Umbilical cord (tissue), 2 donors: ENCODE measurements around the gene STPG3. TPM values are rescaled to one million over a fixed set of nuclear protein-coding genes. Genes with fewer than 3 reads are reported as not detected.

Experiments used
- DNase-seq: peaks from one replicate; pipeline ENCODE4 v3.0.0-alpha.2; 2015; ENCODE audit warnings: low spot score
- total RNA-seq: library from RNA; depleted of rRNA; stranded (reverse); fragments of >200 nt; gene quantifications from one replicate; pipeline ENCODE4 v1.2.3, GENCODE V29; 2014; ENCODE audit warnings: low replicate concordance; ENCODE audit not compliant: insufficient read depth

The STPG3 gene
- total RNA-seq, 1 donor from 2014 or later, result 1.9 TPM

DNA sequence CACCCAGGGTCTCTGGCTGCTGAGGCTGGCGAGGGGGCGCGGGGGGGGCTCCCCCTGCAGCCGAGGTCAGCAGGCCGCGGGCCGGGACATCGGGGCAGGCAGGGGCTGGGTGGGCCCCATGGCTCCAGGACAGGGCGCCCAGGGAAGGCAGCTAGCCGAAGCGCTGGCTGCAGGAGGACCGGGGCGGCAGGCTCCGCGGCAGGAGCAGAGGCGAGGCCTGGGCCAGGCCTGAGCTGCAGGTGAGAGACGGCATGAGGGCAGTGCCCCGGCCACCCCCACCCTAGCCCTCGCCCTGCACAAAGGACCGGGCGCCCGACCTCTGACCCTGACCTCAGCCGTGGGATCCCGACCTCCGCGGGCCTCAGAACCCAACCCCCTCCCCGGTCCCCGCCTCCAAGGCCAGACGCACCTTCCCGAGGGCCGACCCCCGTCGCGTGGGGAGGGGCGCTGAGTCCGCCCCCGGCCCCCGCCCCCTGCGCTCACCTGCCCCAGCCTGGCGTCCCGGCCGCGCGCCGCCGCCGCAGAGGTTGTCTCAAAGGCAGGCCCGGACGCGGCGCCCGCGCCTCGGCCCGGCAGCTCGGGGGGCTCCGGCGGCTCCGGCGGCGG lies 29.5 kb upstream of the STPG3 start:
- DNase-seq, result no peak

DNA sequence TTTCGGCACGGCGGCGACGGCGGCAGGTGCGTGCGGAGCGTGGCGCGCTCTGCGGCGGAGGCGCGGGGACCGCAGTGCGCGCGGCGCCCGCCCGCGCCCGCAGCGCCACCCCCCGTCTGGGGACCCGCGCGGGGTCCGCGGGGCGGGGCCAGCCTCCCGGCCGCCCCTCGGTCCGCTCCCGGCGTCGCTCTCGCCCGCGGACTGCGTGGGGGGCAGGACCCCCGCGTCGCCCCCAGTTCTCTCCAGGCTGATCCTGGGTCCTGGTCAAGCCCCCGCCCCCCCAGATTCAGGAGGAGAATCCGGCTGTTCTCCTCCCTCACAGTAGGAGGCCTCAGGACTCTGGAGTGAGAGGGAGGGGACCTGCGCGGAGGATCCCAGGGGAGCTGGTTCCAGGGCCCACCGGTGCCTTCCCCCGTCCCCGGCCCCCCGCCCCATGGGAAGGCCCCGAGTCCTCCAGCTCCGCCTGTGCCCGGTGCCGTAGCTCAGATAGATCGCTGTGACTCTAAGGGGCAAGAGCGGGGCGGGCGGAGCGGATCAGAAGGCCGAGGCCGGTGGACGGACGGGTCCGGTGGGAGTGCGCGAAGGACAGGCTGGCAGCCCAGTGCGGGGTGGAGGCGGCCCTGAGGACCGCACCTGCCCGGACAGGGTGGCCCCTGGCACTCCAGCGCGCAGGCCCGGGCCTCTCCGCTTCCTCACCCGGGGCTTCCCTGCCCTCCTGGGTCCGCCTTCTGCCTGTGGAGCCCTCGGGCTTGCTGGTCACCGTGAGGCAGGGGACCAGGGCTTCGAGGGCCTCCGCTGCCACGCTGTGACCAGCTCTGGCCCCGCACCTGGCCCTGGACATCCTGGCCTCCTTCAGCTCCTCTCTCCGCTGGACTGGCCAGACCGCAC lies 28.7 kb upstream of the STPG3 start, which contains the start of gene RNF208:
Gene RNF208, minus strand, starts transcription at position 51 of the 888 bp plus-strand sequence. CDS start 1,028 bp downstream, outside the sequence.
- no peak for DNase-seq

DNA sequence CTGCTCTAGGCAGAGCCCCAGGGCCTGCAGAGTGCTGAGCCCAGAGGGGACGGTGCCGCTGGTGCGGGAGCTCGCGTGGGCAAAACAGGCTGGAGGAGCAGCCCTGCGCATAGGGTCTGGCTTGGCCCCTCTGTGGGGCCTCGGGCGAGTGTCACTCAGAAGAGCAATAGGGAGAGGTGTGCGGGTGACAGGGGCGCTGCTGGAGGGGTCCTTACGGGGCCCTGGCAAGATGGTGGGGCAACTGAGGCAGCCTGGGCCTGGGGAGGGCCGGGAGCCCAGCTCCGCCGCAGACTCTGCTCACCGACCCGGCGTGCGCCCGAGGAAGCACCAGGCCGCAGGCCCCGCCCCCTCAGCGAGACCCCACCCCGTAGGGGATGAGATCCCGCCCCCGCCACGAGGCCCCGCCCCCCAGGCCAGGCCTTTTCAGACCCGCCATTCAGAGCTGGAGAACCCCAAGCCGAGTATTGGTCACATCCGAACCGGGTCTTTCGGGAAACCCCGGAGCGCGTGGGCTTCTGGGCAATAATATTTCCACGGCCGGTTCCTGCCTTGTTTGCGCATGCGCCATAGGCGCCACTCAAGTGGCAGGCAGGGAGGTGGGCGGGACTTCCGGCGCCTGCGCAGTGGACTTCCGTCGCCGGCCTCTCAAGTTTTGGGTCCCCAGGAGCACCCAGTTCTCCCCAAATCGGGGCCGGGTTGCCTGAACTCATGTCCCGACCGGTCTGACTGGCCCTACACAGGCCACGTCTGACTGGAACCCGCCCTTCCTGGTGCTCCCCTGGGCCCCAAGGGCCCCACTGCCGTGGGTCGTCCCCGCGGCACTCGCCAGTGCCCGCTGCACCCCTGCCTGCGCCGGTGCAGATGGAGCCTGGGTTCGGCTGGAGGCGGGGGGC lies 27.8 kb upstream of the STPG3 start:
- peak; percentile 98 for DNase-seq

GRCh38 chr9:137224830-137225694 lies 26.0 kb upstream of the STPG3 start, which contains the start of gene CYSRT1:
TSS of gene CYSRT1 (plus strand) at chr9:137225174. CDS start at chr9:137225622, 448 bp downstream.
- no peak for DNase-seq

DNA sequence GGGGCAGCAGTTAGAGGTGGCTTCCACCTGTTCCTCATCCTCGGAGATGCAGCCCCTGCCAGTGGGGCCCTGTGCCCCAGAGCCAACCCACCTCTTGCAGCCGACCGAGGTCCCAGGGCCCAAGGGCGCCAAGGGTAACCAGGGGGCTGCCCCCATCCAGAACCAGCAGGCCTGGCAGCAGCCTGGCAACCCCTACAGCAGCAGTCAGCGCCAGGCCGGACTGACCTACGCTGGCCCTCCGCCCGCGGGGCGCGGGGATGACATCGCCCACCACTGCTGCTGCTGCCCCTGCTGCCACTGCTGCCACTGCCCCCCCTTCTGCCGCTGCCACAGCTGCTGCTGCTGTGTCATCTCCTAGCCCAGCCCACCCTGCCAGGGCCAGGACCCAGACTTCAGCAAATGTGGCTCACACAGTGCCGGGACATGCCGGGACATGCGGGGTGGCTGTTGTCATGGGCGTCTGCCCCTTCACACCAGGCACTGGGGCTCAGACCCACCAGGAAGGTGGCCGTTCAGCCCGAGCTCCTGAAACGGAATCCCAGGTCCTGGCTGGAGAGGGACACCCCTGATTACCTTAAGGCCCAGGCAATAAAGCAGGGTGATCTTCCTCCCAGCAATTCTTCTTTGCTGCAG lies 25.3 kb upstream of the STPG3 start:
- no peak for DNase-seq

- DNase-seq, result no peak
These were observed 24.6 kb upstream of the STPG3 start for GRCh38 chr9:137226338-137227053.

DNA sequence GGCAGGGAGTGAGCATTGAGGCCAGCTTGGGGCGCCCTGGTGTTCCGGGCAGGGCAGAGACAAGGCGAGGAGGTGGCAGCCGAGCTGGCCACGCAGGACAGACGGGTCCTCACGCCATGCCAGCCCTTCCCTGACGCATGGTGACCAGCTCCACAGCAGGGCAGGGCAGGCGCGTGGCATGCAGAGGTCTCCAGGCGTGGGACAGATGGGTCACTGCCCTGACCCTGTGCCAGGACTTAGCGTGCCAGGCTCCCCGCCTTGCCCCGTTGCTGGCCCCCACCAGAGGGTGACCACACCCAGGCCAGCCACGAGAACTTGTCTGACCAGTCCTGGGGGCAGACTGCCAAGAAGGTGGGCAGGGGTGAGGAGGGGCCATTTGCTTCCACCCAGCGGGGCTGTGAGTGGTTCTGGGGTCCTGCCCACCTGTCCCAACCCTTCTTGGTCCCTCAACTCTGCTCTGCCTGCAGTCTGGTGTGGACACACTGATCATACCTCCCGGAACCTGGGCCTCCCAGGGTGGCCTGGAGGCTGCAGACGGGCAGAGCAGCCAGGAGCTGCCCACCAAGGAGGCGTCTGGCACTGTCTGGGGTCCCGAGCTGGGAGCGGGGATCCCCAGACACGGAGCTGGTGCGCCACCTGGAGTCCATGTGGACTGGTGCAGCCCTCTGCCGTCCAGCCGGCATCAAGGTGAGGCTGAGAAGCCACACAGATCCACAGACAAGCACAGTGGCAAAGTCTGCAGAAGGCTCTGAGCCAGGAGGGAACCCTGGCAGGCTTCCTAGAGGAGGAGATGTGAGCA lies 23.8 kb upstream of the STPG3 start, which contains the start of gene RNF224:
Gene RNF224, plus strand, starts transcription at position 449 of the 799 bp plus-strand sequence. CDS start 834 bp downstream, outside the sequence.
- DNase-seq, result peak; percentile 63

DNA sequence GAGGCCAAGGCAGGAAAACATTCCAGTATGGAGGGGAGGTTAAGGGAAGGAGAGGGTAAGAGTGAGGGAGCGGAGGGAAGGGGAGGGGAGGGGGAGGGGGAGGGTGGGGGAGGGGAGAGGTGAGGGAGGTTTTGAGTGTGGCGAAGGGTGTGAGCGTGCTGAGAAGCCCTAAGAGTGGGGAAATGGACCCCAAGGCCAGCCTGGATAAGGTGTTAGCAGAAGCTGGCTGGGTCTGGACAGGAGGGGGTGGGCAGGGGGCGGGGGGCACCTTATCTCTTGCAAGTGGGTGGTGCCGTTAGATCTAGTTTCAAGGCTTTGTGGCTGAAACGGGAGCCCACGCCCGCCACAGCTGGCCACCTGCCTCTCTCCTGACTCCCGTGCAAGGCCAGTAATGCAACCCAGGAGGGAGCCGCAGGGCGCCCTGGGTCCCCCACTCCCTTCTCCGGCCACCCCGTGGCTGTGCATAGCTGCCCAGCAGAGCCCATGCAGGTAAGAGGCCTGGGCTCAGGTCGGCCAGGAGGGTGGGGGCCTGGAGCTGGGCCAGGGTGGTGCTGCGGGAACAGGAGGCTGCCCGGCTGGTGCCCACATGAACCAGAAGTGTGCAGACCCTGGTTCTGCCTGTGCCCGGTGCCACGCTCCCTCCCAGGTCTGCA lies 23.1 kb upstream of the STPG3 start:
- DNase-seq, result no peak

DNA sequence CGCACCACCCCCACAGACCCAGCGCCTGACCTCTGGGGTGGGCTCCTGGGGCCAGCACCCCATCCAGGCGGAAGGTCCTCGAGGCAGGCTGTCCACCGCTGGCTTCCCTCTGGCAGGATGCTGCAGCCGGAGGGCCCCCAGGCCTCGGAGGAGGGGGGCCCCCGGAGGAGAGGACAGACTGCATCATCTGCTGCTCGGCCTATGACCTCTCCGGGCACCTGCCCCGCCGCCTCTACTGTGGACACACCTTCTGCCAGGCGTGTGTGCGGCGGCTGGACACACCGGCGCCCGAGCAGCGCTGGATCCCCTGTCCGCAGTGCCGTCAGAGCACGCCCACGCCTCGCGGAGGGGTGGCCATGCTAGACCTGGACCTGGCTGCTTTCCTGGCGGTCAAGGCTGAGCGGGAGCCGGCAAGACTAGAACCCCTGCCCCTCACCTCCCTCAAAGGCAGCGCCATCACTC lies 22.5 kb upstream of the STPG3 start:
- no peak for DNase-seq

GRCh38 chr9:137228968-137229896 lies 21.9 kb upstream of the STPG3 start:
- no peak for DNase-seq

DNA sequence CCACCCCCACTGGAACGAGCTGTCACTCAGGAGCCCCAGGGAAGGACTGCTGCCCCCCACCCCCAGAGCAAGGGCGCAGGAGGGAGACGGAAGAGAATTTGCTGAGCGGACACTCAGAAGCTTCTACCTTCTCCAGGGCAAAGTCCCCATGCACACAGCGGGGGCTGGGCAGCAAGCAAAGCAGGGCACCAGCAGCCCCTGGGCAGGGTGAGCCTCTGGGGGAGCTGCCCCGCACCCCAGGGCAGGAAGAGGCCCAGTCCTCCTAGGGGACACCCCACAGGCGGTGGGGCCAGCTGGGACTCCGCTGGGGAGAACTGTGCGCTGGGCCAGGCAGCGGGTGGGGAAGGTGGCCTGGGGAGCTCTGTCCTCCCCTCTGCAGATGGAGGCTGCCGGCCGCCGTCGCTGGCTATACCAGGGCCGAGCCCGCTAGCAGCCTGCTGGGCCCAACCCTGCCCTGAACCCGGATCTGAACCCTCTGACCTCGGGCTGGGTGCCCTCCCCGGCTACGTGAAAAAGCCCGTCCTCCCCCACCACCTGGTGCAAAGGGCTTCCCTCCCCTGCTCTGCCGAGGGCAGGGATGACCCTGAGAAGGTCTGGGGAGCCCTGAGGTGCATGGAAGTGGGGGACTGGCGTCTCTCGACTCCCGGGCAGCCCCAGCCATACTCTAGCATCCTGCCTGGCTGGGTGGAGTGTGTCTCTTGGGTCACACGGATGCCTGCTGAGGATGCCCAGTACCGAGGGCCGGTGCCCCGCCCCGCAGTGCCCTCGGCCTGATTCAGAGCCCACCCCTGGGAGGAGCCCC lies 21.0 kb upstream of the STPG3 start:
- no peak for DNase-seq

- DNase-seq, result no peak
These were observed 20.2 kb upstream of the STPG3 start, which contains the start of gene SLC34A3 for GRCh38 chr9:137230705-137231371. TSS of gene SLC34A3 (plus strand) at chr9:137230901. CDS start at chr9:137231703, 802 bp downstream.

DNA sequence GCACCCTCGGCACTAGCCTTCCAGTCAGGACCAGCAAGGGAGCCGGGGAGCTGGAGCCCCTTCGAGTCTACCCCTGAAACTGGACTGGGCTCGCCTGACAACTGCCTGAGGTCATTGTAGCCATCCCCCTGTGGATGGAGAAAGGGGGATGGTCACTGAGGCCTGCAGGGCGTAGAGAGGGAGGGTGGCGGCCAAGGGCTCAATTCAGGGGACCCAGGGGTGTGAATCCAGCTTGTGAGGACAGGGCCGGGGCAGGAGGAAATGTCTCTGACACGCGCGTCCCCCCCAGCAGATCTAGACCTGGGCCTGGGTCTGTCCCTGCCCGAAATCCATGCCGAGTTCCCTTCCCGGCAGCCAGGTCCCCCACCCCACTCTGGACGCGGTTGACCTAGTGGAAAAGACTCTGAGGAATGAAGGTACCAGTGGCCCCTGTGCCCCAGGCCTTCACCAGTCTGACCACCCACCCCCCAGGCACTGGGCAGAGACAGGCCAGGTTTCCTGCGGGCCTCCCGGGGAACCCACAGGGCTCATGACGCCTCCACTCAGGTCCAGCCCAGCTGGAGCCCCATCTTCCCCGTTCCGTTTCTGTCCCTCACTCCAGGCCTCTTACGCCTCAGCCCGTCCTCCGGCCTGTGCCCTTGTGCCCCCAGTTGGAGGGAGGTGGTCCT lies 19.6 kb upstream of the STPG3 start:
- DNase-seq, result no peak

DNA sequence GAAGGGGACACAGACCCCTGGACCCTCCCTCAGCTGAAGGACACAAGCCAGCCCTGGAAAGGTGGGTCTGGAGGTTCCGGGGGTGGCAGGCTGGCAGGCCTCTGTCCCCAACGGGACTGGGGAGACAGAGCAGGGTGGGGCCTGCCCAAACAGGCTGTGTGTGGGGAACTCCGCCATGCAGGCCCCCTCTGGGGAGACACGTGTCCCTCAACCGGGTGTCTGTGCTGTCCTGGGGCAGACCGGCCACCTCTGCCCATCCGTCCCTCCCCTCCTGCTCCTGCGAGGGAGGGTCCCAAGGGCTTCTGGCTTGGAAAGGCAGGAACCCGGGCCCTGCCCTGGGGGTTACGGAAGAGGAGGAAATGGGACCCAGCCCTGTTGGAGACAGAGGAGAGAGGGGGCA lies 19.0 kb upstream of the STPG3 start:
- no peak for DNase-seq

DNA sequence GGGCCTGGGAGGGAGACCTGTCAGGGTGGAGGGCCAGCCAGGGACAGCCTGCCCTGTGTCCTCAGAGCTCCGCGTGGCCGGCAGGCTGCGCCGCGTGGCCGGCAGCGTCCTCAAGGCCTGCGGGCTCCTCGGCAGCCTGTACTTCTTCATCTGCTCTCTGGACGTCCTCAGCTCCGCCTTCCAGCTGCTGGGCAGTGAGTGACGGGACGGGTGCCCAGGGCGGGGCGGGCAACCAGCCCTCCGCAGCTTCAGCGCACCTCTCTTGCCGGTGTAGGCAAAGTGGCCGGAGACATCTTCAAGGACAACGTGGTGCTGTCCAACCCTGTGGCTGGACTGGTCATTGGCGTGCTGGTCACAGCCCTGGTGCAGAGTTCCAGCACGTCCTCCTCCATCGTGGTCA lies 18.6 kb upstream of the STPG3 start:
- no peak for DNase-seq
